ENCODE measurements around the gene MYOZ2. TPM values are rescaled to one million over a fixed set of nuclear protein-coding genes. Genes with fewer than 3 reads are reported as not detected.

The MYOZ2 gene
- total and polyA plus RNA-seq, 2 of the 13 experiments (the other 11 are each of a cell fraction or from before 2014, with no cell fraction given): 0.03 TPM; not detected in 1

GRCh38 chr4:119212234-119212963 is 76.8 kb downstream of the MYOZ2 start, which contains the start of gene USP53 (continued):
- TF ChIP-seq HMGXB3 (CRISPR knock-in tag; IDR thresholded peaks at IDR 0.05; ENCODE audit: borderline replicate concordance) (peak; percentile 82), NFRKB (IDR thresholded peaks at IDR 0.05) (no peak), CREM (IDR thresholded peaks at IDR 0.05) (peak; percentile 41; the same call in 1 of the 2 replicates), CREM (CRISPR knock-in tag; IDR thresholded peaks at IDR 0.05) (no peak), ZNF501 (CRISPR knock-in tag; IDR thresholded peaks at IDR 0.05) (peak; percentile 86), ATAD3A (CRISPR knock-in tag; IDR thresholded peaks at IDR 0.05) (no peak), ZNF451 (CRISPR knock-in tag; IDR thresholded peaks at IDR 0.05) (peak; percentile 83), STAT6 (CRISPR knock-in tag; IDR thresholded peaks at IDR 0.05; ENCODE audit: borderline replicate concordance) (no peak; the same call in 1 of the 2 replicates), KAT2B (IDR thresholded peaks at IDR 0.05; ENCODE audit: borderline replicate concordance, low read depth, low read length) (no peak), HCFC1 (IDR thresholded peaks at IDR 0.05; ENCODE audit: low read depth, low read length) (no peak), KDM2A (CRISPR knock-in tag; IDR thresholded peaks at IDR 0.05; ENCODE audit: borderline replicate concordance, low read depth) (peak; percentile 60; the same call in 1 of the 2 replicates), TBX3 (IDR thresholded peaks at IDR 0.05; ENCODE audit: borderline replicate concordance) (no peak), SETDB1 (CRISPR knock-in tag; IDR thresholded peaks at IDR 0.05; ENCODE audit: borderline replicate concordance) (no peak), ZNF749 (CRISPR knock-in tag; IDR thresholded peaks at IDR 0.05; ENCODE audit: borderline replicate concordance) (no peak; the same call in 1 of the 2 replicates), ZNF678 (CRISPR knock-in tag; IDR thresholded peaks at IDR 0.05) (0 out of 2 replicates have a peak, but pooled peaks have one; percentile 18), ATF3 (CRISPR knock-in tag; IDR thresholded peaks at IDR 0.05) (no peak), ELF4 (CRISPR knock-in tag; IDR thresholded peaks at IDR 0.05; ENCODE audit: borderline replicate concordance) (0 out of 2 replicates have a peak, but pooled peaks have one; percentile 68), ZNF652 (CRISPR knock-in tag; IDR thresholded peaks at IDR 0.05; ENCODE audit: borderline replicate concordance, low read depth) (peak; percentile 31; the same call in 1 of the 2 replicates), ZNF512 (CRISPR knock-in tag; IDR thresholded peaks at IDR 0.05) (no peak), RARA (CRISPR knock-in tag; IDR thresholded peaks at IDR 0.05) (no peak; the same call in 1 of the 2 replicates)

All from HepG2 (cell line).